SK-N-MC (cell line): Measurements from ENCODE around the gene EEF1AKMT3.
A peak's percentile ranks its signal among the peaks of the same experiment; 100 is the strongest.

Source experiments
- DNase-seq: peaks from one replicate; pipeline ENCODE4 v3.0.0-alpha.2; 2011; ENCODE audit warnings: low read depth, low spot score
- H3K27ac ChIP-seq: fragments of 200-600 bp; sonication (generic); 2 replicates; pipeline ENCODE4 v1.5.1; 2016; ENCODE audit warnings: mixed run types
- H3K36me3 ChIP-seq: fragments of 200-600 bp; sonication (generic); 2 replicates; pipeline ENCODE4 v1.6.1; 2017; ENCODE audit warnings: antibody characterized with exemption, low read length, mixed read lengths; ENCODE audit not compliant: insufficient read depth
- H3K4me3 ChIP-seq: fragments of 200-600 bp; sonication (generic); 2 replicates; pipeline ENCODE4 v1.5.1; 2016
- H3K9ac ChIP-seq: fragments of 200-600 bp; sonication (generic); 2 replicates; pipeline ENCODE4 v1.8.0; 2017; ENCODE audit warnings: mixed run types, mixed read lengths; ENCODE audit not compliant: insufficient read length
- H3K9me3 ChIP-seq: fragments of 200-600 bp; sonication (generic); 2 replicates; pipeline ENCODE4 v1.6.1; 2017; ENCODE audit warnings: low read depth, mild to moderate bottlenecking, antibody characterized with exemption, low read length, moderate library complexity, mixed read lengths
- EZH2 ChIP-seq: fragments of 200-600 bp; sonication (generic); IDR thresholded peaks from one replicate; pipeline ENCODE4 v1.6.1; 2017; ENCODE audit warnings: antibody characterized with exemption
- FOXP2 ChIP-seq: optimal IDR thresholded peaks from 2 replicates; pipeline ENCODE3; 2011; ENCODE audit warnings: mild to moderate bottlenecking, moderate library complexity; ENCODE audit not compliant: insufficient read depth; ENCODE audit errors: extremely low read length, control extremely low read depth
- POLR2AphosphoS5 ChIP-seq: IDR thresholded peaks from 2 replicates; pipeline ENCODE4 v1.6.1; 2012; ENCODE audit warnings: mild to moderate bottlenecking, low read depth, low read length, borderline replicate concordance

Gene EEF1AKMT3

GRCh38 chr12:57772429-57773322 is at the start of gene EEF1AKMT3:
Gene EEF1AKMT3 (plus strand): TSS chr12:57772614. CDS start chr12:57772725, 111 bp downstream.
- H3K9me3 ChIP-seq: no peaks in the 10 kb centered on the region
- peak within 1 kb of the TSS; percentile 96 for H3K27ac ChIP-seq
- peaks cover 24% of the 10 kb centered on the region for H3K36me3 ChIP-seq
- peak within 1 kb of the TSS; percentile 98 for H3K4me3 ChIP-seq
- H3K9ac ChIP-seq: peak within 1 kb of the TSS; percentile 98
- TF ChIP-seq FOXP2 (no peak), EZH2 (no peak), POLR2AphosphoS5 (no peak)
- no peak for DNase-seq

GRCh38 chr12:57722716-57723629 is 49.4 kb upstream of the EEF1AKMT3 start:
- H3K9me3 ChIP-seq: no peaks in the 10 kb centered on the region
- TF ChIP-seq POLR2AphosphoS5 (no peak; the same call in 1 of the 2 replicates), FOXP2 (no peak)
- no peak overlapping the region for H3K4me3 ChIP-seq
- H3K36me3 ChIP-seq: no peaks in the 10 kb centered on the region; the same call in 1 of the 2 replicates
- no peak for DNase-seq
- no peak overlapping the region for H3K27ac ChIP-seq
- H3K9ac ChIP-seq: no peak overlapping the region

GRCh38 chr12:57723630-57723962 is 48.8 kb upstream of the EEF1AKMT3 start:
- H3K4me3 ChIP-seq: no peak overlapping the region
- DNase-seq: no peak
- TF ChIP-seq EZH2: no peak
- no peak for TF ChIP-seq POLR2AphosphoS5
- no peak for TF ChIP-seq FOXP2
- H3K9me3 ChIP-seq: no peaks in the 10 kb centered on the region
- no peaks in the 10 kb centered on the region for H3K36me3 ChIP-seq
- H3K9ac ChIP-seq: no peak overlapping the region
- no peak overlapping the region for H3K27ac ChIP-seq

GRCh38 chr12:57724003-57724935 is 48.1 kb upstream of the EEF1AKMT3 start:
- no peak overlapping the region for H3K27ac ChIP-seq
- no peaks in the 10 kb centered on the region for H3K9me3 ChIP-seq
- no peak for DNase-seq
- no peak overlapping the region for H3K9ac ChIP-seq
- no peak overlapping the region for H3K4me3 ChIP-seq
- TF ChIP-seq FOXP2 (no peak), EZH2 (no peak)
- no peaks in the 10 kb centered on the region for H3K36me3 ChIP-seq

GRCh38 chr12:57724936-57725740 is 47.3 kb upstream of the EEF1AKMT3 start:
- Histone ChIP-seq H3K4me3 (0 out of 2 replicates have a peak overlapping the region, but pooled peaks have one; percentile 99), H3K9ac (no peak overlapping the region), H3K27ac (no peak overlapping the region), H3K36me3 (no peaks in the 10 kb centered on the region), H3K9me3 (no peaks in the 10 kb centered on the region)
- no peak for TF ChIP-seq EZH2
- no peak for TF ChIP-seq POLR2AphosphoS5
- TF ChIP-seq FOXP2: no peak
- DNase-seq: no peak

GRCh38 chr12:57725851-57726150 is 46.6 kb upstream of the EEF1AKMT3 start:
- Histone ChIP-seq H3K9me3 (no peaks in the 10 kb centered on the region), H3K27ac (no peak overlapping the region), H3K36me3 (no peaks in the 10 kb centered on the region), H3K4me3 (peak overlapping the region; percentile 99), H3K9ac (peak overlapping the region; percentile 90)
- TF ChIP-seq FOXP2: no peak
- no peak for TF ChIP-seq EZH2
- TF ChIP-seq POLR2AphosphoS5: no peak
- no peak for DNase-seq

GRCh38 chr12:57726151-57726883 is 46.1 kb upstream of the EEF1AKMT3 start:
- TF ChIP-seq FOXP2: no peak
- TF ChIP-seq EZH2: no peak
- TF ChIP-seq POLR2AphosphoS5: peak; percentile 64
- no peak for DNase-seq
- Histone ChIP-seq H3K4me3 (peak overlapping the region; percentile 99), H3K9me3 (no peaks in the 10 kb centered on the region), H3K36me3 (no peaks in the 10 kb centered on the region), H3K27ac (peak overlapping the region; percentile 68; the same call in 1 of the 2 replicates), H3K9ac (peak overlapping the region; percentile 90)
